Measurements from ENCODE around the gene TMEM132C.

Gene TMEM132C

DNA sequence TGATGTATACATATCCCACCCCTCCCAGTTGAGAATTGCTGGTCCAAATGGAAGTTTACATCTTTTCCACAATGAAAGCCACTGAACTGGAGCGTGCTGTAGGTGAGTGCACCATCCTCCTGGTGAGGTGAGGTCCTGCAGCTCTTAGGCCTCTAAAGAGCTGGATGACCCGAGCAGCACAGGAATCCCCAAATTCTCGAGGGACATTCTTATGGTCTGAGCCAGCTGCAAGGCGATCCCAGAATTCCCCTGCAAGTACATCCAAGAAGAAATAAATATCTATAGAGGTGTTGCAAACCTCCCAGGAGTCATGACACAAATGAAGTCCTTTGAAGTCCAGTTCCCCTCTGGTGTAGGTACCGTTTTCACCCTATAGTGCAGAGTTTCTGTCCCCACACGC is 24.0 kb downstream of the TMEM132C start:
- no peak for DNase-seq

DNA sequence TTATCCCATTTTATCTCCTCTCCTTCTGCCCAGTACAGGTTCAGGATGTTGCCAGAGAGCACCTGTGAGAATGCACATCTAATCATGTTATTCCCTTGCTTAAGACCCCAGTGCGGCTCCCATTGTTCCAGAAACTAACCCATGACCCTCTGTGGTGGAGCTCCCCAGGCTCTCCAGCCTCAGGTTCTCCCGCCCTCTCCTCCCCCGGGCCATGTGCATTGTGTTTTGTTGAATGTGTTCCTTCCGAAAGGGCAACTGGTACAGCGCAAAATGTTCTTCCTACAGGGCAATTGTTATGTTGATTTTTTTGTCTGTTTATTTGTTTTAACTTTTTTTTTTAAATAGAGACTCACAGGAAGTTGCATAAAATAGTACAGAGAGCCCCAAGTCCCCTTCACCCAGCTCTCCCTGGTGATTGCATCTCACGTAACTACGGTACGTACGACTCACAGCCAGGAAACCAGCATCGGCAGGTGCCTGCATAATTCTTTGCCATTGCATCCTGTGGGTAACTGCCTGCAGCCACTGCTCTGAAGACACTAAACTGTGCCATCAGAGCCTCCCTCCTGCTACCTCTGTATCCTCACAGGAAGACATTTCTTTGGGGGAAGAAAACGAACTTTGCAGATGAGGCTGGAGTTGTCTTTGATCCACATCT is 31.2 kb downstream of the TMEM132C start:
- no peak for DNase-seq

DNA sequence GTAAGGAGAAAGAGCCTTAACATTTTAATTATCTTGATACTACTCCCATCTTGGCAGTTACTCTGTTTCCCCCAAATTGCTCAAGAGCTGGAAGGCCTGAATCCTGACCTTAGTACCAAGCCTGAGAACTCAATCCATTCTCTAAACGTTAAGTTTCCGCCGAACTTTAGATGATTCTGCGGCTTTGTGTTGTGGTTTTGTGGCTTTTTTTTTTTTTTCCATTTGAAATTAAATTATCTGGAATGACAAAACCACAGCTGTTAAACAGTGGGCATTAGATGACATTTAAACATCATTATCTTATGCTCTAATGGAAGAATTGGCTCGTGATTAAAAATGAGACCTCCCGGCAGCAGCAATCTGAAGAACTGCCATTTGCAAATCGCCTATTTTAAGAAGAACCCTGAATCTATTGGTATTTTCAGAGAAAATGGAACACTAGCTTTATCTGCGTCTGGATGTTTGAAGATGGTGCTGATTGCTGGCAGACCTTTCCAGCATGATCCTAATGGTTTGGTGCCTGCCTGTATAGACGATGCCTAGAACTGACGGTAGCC is 38.4 kb downstream of the TMEM132C start:
- no peak for DNase-seq

DNA sequence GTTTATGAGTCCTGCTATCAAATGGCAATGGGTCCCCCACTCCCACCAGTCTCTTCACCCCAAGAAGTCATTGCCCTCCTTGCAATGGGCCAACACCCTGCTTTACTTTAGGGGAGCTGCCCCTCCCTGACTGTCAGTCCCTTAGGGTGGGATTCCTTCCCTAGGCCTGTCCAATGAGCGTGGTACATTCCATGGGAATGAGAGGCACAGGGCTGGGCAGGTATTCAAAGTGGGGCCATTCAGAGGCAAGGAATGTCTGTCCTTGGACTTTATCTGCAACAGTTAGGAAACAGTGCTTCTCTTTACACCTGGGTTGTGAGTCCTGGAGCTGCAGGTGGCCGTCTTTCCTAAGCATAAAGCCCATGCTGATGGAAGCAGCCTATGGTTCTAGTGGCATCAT is 40.8 kb downstream of the TMEM132C start:
- no peak for DNase-seq

DNA sequence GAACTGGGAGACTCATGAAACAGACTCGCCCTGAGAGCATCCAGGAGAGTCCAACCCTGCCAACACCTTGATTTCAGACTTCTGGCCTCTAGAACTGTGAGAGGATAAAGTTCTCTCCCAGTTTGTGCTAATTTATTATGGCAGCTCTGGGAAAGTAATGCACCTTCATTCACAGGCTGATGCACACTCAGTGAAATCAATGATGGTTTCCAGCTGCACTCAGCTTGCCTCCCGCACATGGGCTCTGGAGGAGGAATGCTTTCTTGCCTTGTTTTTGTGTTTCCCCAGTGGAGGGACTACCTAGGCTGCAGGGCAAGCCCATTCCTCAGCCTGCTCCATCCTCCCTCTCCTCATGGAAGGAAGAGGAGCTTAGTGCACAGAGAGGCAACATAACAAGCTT is 45.7 kb downstream of the TMEM132C start:
- no peak for DNase-seq

DNA sequence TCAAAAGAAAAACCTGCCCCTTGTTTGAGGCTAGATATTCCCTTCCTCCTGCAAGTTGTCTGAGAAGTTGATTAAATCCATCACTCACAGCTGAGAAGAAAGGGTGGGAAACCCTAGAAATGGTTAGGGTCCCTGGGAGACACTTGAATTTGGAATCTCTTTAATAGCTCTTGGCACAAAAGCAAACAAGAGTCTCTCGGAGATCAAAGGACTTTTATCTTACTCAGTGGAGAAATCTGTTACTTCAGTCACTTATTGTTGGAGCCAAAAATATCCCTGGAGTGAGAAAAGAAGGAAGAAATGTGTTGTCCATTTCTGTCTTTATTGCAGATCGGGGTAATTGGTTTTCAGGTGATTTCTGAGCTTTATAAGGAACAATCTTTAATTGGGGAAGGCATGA is 47.0 kb downstream of the TMEM132C start:
- no peak for DNase-seq

DNA sequence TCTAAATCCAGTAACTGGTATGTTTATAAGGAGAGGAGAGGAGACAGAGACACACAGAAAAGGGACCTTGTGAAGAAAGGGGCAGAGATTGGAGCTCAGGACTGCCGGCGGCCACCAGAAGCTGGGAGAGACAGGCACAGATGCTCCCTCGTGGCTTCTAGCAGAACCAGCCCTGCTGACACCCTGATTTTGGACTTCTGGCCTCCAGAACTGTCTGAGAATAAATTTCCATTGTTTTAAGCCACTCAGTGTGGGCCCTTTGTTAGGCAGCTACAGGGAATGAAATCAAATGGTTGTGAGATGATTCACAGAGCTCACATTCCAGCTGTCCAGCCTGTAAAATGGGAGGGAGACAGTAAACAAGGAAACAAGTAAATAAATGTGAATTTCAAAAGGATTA is 47.6 kb downstream of the TMEM132C start:
- DNase-seq = no peak

DNA sequence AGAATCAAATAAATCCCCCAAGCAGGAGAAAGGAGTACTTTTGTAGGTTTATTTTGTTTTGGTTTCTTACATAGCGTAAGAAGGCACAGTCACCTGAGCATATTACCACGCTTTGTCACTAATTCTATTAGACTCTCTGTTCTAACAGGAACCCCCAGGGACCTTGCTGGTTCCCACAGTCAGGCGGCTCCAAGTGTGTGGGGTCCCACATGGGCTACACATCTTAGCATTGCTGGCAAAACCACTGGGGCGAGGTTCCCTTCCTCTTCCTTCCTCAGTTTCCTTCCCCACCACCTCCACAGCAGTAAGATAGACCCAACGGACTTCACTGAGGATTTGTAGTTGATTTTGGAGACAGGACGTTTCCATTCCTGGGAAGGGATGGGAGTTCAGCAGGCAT is 49.1 kb downstream of the TMEM132C start:
- DNase-seq = no peak

DNA sequence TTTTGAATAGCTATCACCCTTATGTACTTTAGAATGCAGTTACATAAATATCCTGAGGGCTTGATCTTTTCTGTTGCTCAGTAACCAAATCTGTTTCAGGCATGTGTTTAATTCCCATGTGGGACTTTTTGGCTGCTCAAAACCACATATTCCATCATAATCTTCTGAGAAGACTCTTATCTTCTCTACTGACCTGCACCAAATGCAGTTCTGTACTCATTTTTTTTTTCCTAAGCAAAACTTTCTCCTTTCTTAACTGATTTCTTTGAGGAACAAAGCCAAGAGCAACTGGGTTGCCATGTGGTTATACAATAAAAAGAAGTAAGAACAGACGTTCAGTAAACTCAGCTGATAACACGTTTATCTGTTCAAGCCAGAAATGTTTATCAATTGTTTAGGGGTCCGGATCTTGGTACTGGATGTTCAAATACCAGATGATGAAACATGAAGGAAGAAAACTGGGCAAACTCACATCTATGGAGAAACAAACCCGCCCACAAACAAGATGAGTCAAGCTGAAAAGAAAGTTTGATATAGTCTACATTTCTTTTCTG is 50.1 kb downstream of the TMEM132C start:
- DNase-seq = no peak

DNA sequence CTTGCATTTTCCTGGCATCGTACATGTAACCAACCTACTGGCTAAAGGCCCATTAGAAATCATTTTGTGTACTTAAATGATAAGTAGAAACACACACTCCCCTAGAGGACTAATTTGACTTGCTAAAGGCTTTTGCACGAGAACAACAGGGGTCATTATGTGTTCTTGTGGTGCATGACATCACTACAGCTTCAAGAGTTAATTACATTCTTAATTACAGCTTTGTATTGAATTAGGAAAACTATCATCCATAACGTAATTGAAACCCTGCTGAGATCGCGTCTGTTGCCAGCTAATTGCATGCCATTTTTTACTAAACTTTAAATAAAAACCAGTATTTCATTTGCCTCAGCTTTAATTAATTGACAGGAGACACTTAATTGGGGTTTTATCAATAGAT is 51.4 kb downstream of the TMEM132C start:
- DNase-seq = no peak

DNA sequence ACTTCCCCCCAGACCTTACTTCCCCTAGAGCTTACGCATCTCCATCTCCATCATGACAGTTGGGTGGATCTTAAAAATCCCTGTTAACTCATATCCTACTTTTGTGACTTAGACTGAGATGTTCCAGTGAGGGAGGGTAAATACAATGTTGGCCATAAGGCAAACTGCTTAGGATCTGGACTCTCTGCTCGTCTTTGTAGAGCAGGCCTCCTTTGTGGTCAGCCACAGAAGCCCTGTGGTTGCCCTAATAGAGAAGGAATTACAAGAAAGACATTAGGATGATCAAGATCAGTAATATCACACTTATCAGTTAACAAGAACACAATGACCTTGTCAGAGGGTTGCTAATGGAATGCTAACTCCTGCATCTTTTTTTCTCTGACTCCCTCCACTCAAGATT is 52.0 kb downstream of the TMEM132C start:
- no peak for DNase-seq

DNA sequence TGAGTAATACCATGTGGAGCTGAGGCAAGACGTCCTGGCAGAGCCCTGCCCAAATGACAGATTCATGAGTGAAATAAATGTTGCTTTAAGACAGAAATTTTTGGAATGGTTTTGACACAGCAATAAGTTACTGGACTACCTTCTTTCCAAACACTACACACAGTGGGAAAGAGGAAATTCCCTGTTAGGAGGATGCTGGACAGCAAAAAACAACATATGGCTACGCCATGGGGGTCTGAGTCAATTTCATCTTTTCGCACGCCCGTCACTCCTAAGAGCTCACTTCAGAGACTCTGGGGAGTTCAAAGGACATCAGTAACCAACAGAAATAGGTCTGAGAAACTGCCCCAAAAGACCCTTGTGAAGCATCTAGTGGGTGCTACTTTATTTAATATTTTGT is 55.4 kb downstream of the TMEM132C start:
- no peak for DNase-seq

DNA sequence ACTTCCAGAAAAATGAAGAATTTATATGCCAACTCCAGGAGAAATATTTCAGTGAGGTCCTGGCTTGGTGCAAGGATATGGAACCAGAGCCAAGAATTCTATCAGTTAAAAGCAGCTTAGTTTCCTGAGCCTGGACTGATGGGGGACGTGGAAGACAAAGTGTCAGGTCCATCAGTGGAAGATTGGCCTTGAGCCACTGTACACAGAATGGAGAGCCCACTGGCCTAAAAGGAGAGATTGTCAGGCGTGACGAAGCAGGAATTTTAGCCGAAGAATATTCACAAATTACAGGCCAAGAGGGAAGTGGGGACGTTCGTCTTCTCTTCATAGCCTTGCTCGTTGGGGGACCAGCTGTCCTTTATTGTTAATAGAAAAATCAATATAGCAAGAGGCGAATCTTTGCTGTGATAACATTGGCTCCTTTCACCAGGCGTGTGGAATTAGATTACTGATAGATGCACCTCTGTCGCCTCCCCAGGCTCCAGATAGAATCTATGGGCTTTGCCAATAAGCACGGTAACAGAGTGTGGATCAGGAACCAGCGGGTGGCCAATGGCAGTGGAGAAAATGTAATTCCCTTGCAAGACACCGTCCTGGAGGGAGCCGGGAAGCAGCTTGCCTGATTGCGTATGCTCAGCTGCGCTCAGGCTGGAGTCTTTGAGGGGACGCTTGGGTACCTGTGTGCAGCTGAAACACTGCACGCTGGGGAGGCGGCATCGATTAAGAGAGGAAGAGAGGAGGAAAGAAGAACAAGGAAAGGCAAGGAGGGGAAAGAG is 56.4 kb downstream of the TMEM132C start:
- DNase-seq = no peak

DNA sequence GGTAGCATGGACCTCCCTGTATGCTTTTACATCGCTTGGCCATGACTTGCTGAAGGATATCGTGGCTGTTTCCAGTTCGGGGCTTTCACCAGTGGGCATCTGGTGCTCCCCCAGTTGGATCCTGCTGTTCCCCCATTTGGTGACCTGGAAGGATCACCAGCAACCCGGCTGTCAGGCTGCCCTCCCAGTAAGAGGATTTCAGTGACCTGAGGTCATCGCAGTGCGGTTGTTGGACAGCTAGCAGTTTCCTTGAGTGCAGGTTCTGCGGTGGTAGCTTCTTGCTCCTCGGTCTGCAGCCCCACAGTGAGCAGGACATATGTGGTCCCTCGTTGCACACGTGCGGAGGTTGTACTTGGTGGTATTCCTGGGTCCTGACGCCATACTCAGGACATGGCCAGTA is 58.7 kb downstream of the TMEM132C start:
- no peak for DNase-seq

DNA sequence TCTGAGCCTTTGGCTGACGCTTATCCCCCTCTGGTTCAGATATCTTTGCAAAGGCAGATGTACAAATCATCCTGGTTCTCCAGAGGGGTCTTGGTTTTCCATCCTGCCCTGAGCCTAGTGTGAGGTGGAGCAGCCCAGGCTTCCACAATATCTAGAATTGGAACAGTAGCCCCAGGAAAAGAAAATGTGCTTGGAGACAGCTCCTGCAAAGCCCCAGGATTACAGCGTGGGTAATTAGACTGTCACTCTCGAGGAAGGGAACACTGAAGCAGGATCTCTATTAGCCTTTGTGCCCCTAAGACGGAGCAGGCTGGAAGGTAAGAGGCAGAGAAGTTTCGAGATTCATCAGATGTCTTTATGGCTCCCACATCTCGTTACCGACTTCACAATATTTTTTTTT is 59.4 kb downstream of the TMEM132C start:
- DNase-seq = no peak

DNA sequence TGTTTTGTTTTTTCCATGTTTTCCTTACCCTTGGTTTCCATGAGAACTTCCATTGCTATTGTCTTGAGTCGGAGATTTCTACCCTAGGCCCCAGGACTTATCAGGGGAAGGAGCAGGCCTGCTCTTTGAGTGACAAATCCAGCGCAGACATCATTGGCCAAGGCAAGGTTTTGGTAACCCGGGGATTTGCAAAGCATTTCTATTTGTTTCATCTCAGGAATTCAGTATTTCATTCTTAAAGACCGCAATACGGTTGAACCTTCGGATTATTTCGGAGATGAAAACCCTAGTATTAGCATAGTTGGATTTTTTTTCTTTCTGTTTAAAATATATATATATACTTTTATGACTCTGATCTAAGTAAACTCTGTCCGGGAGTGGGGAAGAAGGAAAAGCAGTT is 62.0 kb downstream of the TMEM132C start:
- DNase-seq = no peak

DNA sequence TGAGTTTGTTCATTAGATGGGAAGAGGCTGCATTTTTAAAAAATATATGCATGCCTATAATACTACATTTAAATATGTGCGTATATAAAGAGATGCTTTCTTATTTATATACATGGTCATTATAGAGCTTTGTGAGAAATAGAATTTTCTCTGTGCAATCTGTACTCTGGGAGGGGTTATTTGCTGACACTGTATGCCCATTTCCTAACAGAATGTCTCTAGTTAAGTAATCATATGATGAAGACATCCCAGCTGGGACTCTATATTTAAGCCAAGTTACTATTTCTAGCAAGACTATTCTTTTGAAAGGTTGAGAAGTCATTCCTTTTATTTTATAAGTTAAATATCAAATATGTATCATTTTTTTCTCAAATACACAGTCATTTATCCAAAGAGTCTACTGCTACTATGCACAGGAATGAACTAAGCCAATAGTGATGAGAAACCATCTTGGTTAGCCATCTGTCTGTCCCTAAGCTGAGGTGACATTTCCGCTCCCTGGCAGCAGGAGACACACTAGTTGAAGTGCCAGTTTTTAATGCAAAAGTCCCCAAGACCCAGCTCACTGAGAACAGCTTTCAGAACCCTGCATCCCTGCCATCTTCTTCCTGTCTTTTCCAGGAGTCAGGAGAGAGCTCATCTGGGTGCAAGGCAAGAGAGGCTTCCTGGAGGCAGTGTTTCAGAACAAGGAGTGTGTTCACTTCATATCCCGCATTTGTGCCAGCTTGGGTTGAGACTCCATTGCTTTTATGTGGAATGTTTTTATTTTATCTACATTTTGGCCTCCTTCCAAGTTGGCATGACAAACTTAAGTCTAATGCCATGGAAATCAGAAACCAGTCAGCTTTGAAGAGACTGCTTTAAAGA is 69.5 kb downstream of the TMEM132C start:
- no peak for DNase-seq

DNA sequence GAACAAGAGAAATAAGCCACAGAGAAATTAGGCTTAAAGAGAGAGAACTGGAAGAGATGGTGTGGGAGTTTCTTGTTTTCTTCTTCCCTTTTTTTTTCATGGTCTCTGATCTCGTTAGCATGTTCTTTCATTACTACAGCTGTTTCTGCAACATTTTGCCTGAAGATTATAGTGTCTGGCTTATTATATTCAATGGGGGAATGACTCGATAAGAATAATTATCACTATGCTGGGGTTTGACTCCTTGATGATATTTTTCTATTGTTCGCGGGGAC is 70.0 kb downstream of the TMEM132C start:
- no peak for DNase-seq

DNA sequence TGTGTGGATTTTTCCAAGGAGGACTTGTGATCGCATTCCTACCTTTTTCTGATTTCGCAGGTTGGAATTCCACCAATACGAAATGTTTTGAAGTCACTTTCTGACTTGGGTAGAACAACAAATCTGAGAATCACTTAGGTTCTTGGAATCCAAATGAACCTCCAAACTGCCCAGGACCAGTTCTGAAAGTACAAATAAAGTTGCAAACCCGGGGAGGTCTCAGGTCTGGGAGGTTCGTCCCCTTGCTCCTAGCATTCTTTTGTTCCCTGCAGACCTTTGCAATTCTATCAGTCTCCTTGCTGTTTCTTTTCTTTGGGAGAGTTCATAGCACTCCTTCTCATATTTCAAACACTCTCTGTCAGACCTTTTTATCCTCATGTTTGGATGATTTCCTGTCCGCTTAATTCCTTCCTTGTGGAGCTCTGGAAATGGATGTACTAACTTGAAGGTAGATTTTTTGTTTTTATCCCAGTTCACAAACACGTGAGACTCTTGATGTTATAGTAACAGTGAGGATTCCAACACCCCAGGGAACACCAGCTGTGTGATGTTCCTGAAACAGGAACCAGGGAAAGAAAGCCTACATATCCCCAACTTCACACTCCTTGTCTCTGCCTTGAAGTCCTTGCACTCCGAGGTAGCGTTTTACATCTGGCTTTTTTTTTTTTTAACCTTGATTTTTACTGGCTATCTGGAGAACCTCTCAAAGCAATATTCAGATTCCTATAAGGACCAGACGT is 70.6 kb downstream of the TMEM132C start:
- no peak for DNase-seq

DNA sequence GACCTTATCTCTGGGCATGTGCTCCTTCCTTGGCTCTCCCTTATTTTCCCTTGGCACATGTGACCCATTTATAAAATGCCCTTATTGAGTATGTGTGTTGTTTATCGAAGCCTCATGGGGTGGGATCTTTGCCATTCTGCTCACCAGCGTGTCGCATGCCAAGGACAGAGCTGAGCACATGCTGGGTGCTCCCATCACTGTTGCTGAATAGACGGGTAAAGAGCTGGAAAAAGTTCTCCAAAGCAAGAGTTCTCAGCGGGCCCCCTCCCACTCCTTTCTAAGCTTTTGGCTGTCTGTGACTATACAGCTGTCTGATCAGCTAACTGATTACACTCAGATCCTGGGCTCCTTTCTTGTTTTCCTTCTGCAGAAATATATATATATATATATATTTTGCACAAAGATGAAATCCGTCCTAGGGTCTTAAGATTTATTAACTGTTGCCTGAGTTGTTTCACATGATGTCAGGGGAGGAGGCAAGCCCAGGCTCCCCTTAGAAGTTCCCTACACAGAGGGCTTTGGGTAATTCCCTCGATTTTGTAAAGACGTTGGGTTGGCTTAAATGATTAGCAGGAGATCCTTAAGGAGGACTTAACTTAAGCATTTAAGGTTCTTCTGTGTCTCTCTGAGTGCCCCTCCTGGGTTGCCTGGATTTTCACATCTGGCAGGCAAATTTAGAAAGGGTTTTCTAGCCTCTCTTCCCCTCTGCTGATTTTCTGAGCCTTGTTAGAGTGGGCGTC is 71.6 kb downstream of the TMEM132C start:
- DNase-seq = no peak

DNA sequence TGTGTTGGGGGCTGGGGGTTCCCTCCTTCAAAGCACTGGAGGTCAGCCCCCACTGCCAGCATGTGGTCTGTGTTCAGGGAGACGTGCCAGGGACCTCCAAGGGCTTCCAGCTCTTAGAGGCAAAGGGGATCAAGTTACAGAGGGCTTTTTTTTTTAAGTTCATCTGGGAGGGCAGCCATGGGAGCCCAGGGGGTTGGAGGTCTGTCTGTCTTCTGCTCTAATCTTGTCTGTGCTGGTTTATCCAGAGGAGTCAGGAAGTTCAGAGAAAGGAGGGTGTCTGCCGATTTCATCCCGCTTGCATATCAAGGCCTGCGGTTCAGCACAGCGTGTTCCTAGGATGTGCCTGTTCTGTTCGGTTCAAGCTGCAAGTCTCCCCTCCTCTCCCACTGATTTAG is 72.2 kb downstream of the TMEM132C start:
- no peak for DNase-seq

DNA sequence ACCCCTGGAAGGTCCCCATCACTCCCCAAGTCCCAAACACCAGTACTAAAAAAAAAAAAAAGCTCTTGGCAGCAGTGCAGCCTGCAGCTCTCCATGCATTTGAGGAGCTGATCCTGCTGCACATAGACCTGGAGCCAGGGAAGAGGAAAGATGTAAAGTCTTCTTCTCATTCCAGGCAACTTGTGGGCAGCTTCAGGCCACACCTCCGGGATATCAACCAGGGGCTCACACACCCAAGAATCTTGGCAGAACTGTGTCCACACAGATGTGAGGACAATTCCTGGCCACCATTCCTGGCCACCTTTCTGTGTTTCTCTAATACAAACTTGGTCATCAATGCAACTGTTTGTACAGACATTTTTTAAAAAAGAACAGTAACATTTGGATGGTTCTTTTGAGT is 72.7 kb downstream of the TMEM132C start:
- DNase-seq = no peak
